ENCODE data around the gene ARHGEF4. TPM values are rescaled to one million over a fixed set of nuclear protein-coding genes. Genes with fewer than 3 reads are reported as not detected.

ARHGEF4 gene
- total RNA-seq, 6 experiments from 2014 or later = 0.44 to 6.7 (median 0.67) TPM; not detected in 2

DNA sequence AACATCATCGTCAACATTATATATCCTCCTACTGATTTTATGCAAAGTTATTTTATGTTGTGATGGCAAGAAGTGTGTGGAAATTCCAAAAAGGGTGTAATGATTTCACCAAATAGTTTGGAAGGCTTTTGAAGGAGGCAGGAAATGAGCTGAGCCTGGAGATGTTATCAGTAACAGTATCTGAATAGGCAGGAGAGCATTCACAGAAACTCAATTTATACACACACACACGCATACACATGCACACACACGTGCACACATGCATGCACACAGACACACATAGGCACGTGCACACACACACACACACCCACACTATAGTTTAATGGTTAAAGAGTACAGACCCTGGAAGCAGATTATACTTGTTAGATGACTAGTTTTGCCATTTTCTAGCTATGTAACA lies 47.3 kb downstream of the ARHGEF4 start:
- DNase-seq = no peak
- H3K36me3 ChIP-seq = no peaks in the 10 kb centered on the region
- H3K27me3 ChIP-seq = no peaks in the 10 kb centered on the region
- H3K4me1 ChIP-seq = no peaks in the 10 kb centered on the region
- intact Hi-C loops (cut with DNase I) = no loop called here
- no peaks in the 10 kb centered on the region for H3K9me3 ChIP-seq
- TF ChIP-seq POLR2A (IDR thresholded peaks at IDR 0.05) (no peak), CTCF (IDR thresholded peaks at IDR 0.05) (no peak)
- H3K27ac ChIP-seq = no peak overlapping the region
- ATAC-seq = no peak
- H3K4me3 ChIP-seq = no peak overlapping the region
- 58% methylated on average over 4 of the region's 4 CpGs for WGBS (ENCODE audit: insufficient coverage, low coverage, low lambda C conversion rate, missing lambda C conversion rate)

DNA sequence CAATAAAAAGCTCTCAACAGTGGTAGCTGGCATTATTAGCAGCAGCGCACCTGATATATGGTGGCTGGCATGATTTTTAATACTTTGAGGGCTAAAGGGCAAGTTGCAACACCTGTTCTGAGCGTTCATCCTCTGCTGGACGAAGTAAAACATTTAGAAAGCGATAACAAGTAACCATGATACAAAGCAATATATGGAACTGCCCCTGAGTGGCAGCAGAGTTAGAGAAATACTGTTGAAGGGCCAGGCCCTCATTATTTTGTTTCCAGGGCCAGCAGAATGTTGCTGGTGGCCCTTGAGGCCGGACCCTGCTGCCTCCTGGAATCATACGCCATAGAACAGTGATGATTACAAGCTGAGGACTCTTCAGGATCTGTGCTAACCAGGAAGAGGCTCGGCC lies 47.8 kb downstream of the ARHGEF4 start:
- Histone ChIP-seq H3K4me3 (no peak overlapping the region), H3K36me3 (no peaks in the 10 kb centered on the region), H3K27me3 (no peaks in the 10 kb centered on the region), H3K27ac (peak overlapping the region in 1 of 3 donors; percentile 48), H3K4me1 (no peaks in the 10 kb centered on the region), H3K9me3 (no peaks in the 10 kb centered on the region)
- ATAC-seq (peak in 3 of 4 donors; percentile 16 to 88 (median 47)), DNase-seq (no peak)
- TF ChIP-seq POLR2A (IDR thresholded peaks at IDR 0.05) (no peak), CTCF (IDR thresholded peaks at IDR 0.05) (peak in 1 of 4 donors; percentile 20)
- WGBS (ENCODE audit: insufficient coverage, low coverage, low lambda C conversion rate, missing lambda C conversion rate) = 62% methylated on average over 4 of the region's 7 CpGs
- intact Hi-C loops (cut with DNase I) = no loop called here

DNA sequence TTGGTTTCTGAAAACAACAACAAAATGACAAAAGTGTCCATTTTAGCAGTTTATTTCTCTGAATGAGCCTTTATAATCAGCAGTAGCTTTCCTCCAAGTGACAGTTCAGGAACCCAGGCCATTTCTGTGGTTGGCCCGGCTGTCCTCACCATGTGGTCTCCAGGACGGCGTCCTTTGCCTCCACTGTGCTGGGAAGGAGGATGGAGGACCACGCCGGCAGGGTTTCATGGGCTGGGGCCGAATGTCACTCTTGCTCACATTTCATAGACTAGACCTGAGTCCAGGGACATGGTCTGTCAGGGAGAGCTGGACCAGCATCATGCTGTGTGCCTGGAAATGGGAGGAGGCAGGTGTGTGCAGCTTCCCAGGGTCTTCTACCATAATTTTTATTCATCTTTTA lies 50.9 kb downstream of the ARHGEF4 start:
- Histone ChIP-seq H3K9me3 (no peaks in the 10 kb centered on the region), H3K36me3 (no peaks in the 10 kb centered on the region), H3K27me3 (no peaks in the 10 kb centered on the region), H3K4me1 (no peaks in the 10 kb centered on the region), H3K27ac (no peak overlapping the region), H3K4me3 (no peak overlapping the region)
- WGBS (ENCODE audit: insufficient coverage, low coverage, low lambda C conversion rate, missing lambda C conversion rate) = 33% methylated on average over 1 of the region's 6 CpGs
- no peak for TF ChIP-seq POLR2A (IDR thresholded peaks at IDR 0.05)
- TF ChIP-seq CTCF (IDR thresholded peaks at IDR 0.05) = no peak
- ATAC-seq (no peak), DNase-seq (no peak)
- intact Hi-C loops (cut with DNase I) = no loop called here

GRCh38 chr2:130890941-130891669 lies 54.4 kb downstream of the ARHGEF4 start:
- no peak for ATAC-seq
- no peaks in the 10 kb centered on the region for H3K27me3 ChIP-seq
- no peaks in the 10 kb centered on the region for H3K9me3 ChIP-seq
- no peak for DNase-seq
- WGBS (ENCODE audit: insufficient coverage, low coverage, low lambda C conversion rate, missing lambda C conversion rate) = 50% methylated on average over 2 of the region's 5 CpGs
- no peaks in the 10 kb centered on the region for H3K4me1 ChIP-seq
- TF ChIP-seq CTCF (IDR thresholded peaks at IDR 0.05) (no peak), POLR2A (IDR thresholded peaks at IDR 0.05) (no peak)
- H3K36me3 ChIP-seq = no peaks in the 10 kb centered on the region
- intact Hi-C loops (cut with DNase I) = no loop called here
- no peak overlapping the region for H3K4me3 ChIP-seq
- H3K27ac ChIP-seq = no peak overlapping the region
